Measurements from ENCODE around the gene CRTC3. TPM values are rescaled to one million over a fixed set of nuclear protein-coding genes. Genes with fewer than 3 reads are reported as not detected.

The CRTC3 gene
- polyA plus RNA-seq, 1 donor, result 30.5 TPM

GRCh38 chr15:90592131-90592881 is 62.6 kb downstream of the CRTC3 start:
- no peak for DNase-seq

- no peak for DNase-seq
Measured at GRCh38 chr15:90593499-90594158, 63.9 kb downstream of the CRTC3 start.

DNA sequence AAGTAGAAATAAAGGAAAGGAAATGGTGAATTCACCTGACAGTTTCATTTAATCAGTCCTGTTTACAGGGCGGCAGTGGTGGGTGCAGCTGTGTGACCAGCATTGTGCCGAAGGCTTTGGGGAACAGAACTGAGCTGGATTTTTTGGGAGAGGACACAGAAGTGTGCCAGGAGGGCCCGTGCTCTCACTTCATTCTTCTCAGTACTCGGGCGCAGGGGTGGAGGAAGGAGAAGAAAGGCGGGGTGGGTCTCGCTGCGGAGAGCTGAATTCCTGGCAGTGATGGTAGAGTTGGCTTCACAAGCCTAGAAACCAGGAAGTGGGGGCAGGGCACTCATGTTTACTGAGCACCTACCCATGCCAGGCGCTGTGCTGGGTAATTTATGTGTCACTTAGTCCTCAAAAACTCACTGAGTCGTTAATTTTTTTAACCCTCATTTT is 64.6 kb downstream of the CRTC3 start:
- no peak for DNase-seq

GRCh38 chr15:90595763-90596155 is 66.0 kb downstream of the CRTC3 start:
- no peak for DNase-seq

- no peak for DNase-seq
Measured at GRCh38 chr15:90596943-90597342, 67.2 kb downstream of the CRTC3 start.

DNA sequence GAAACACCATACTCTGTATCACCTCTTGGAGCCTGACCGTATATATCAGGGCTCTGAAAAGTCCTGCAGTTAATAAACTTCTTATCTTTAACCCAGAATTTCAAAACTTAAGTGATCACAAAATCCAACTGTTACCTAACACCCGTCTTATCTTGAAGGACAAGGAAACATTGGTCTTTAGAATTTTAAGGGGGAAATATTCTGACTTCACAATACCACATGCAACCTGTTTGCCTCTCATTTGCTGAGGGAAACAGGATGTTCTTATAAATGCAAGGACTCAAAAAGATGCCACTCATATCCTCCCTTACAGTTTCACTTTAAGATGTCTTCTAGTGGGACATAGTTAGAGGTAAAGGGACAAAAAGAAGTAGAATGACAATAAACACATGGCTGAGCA is 67.9 kb downstream of the CRTC3 start:
- no peak for DNase-seq

- DNase-seq, result no peak
Measured at GRCh38 chr15:90598031-90598577, 68.4 kb downstream of the CRTC3 start.

- no peak for DNase-seq
Measured at GRCh38 chr15:90598679-90599078, 69.0 kb downstream of the CRTC3 start.

DNA sequence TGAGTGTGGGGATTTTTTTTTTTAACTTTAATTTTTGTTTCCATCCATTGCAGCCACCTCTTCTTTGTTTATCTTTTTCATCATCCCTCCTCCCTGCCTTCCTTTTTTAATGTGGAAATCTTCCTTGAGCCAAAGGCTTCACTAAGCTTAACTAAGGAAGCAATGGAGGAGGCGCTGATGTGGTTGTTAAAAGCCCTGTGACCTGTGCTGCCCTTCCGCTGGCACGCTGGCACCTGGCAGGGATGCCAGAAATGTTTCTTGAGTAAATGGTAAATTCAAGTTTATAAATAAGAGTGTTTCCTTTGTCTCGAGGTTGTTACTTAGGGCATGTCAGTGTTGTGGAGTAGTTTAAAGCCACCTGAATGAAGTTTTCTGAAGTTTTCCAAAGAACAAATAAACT is 69.4 kb downstream of the CRTC3 start:
- DNase-seq, result no peak

DNA sequence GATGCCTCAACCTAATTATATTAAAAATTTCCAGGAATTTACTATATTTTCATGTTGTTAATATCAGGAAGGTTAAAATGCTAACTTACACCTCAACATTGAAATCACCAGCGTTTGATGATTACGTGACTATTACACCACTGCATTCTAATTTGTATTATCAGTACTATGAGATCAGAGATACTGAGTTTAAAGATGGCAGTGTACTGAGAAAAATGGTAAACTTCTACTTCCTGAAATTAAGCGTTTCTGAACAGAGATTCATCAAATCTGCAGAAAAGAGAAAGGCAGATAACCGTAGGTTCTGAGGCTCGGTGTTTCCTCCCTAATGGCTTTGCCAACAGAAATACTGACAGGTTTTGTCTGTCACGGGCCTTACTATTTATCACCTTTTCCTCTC is 69.9 kb downstream of the CRTC3 start:
- no peak for DNase-seq

DNA sequence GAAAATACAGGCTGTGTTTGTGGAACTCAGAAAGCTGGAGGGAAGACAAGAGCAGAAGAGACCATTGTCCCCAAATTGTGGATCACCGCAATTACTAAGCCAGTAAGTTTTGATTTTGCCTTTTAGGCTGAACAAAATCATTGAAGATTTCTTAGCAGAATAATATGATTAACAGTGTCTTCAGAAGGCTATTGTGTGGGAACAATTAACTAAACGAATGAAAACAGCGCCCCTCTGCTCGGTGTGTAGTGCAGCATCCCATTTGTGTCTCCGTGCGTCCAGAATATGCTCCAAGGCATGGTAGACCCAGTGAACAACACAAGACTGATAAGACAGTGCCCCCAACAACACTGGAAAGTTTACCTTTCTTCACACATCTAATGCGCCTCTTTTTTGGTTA is 71.2 kb downstream of the CRTC3 start:
- DNase-seq, result no peak

- no peak for DNase-seq
Measured at GRCh38 chr15:90603893-90604292, 74.2 kb downstream of the CRTC3 start.

DNA sequence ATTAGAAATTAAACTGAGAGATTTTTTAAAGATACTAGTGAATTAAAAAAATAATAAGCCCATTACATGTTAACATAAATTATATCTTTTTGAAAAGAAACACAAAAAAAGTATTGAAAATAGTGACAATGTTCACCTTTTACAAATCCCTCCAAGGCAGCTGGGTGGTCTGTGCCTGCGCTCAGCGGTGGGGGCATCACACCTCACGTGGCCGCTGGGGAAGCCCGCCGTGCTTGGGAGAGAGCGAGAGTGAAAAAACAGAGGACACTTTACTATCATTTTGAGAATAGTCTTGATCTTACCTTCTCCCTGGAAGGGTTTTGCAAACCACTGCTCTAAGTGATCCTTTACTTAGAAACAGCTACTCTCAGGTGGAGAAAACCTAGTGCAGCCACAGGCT is 76.9 kb downstream of the CRTC3 start:
- DNase-seq, result no peak

DNA sequence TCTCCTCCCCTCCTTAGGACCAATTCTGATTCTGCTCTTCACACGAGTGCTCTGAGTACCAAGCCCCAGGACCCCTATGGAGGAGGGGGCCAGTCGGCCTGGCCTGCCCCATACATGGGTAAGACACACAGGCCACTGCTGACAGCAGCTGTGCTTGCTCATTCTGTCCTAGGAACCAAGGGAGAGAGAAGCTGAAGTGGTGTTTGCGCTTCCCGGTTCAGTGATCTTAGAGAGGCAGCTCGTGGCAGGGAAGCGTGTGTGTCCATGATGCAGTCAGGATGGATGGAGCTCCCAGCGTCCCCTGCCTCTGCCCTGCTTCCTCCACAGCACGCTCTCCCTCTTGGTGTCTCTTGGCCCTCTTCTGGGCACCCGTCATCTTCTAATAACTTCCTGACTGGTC is 77.6 kb downstream of the CRTC3 start:
- DNase-seq, result no peak

DNA sequence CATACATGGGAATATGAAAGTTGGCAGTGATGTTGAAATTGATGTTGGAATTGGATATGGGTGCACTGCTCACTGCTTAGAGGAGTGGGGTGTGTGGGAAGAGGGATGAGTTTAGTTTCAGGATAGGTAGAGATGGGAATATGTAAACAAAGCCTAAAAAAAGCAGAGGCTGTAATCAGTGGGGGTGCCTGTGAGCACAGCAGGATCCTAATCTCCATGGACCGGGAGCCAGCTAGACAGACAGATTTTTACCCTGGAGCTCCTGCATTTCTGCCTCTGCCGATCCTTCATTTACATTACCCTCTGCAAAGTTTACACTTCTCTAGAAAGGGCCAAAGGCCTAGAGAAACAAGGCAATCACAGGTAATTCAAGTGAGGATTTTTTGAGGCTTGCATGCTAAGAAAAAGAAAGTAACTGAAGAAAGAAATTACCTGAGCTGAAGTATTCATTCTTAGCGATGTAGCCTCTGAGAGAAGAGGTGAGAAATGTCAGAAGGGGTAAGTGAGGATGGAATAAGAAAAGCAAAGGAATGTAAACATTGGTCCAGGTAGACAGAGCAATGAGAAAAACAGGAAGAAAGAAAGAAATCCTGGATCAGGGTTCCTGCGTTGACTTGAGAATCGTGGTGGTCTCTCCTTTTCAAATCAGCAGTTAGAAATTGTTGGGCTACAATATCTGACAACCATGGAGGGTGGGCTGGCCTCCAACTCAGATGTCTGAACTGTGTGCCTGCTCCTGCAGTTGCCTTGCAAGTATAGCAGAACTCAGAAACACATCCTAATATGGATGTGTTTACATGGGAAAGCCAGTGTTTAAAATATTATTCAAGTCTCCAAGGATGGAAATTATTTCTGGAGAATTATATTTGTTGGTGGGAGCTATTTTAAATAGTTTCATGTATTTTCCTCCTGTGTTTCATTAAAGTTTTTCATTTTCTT is 79.8 kb downstream of the CRTC3 start:
- no peak for DNase-seq

GRCh38 chr15:90610190-90610589 is 80.5 kb downstream of the CRTC3 start:
- no peak for DNase-seq

DNA sequence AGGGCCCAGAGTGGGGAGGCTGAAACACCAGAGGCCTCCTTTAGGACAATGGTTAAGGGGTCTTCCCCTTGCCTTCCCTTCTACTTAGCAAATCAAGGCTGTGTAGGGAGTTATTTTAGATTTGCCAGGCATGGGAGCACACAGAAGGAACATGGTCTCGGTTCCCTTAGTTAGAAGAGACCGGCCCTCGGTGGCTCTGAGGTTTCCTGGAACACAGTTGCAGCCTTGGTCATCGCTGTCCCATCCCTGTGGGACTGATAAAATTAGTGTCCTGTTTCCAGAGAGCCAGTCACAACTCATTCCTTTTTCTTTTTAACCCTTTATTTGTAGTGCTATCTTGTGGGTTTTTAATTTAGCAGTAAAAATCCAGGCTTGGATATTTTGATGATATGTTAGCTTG is 81.4 kb downstream of the CRTC3 start:
- DNase-seq, result no peak

GRCh38 chr15:90617171-90617570 is 87.4 kb downstream of the CRTC3 start:
- DNase-seq, result no peak

- DNase-seq, result no peak
Measured at GRCh38 chr15:90617668-90618097, 88.0 kb downstream of the CRTC3 start.

- DNase-seq, result no peak
Measured at GRCh38 chr15:90618330-90619125, 88.8 kb downstream of the CRTC3 start.

GRCh38 chr15:90619468-90619867 is 89.7 kb downstream of the CRTC3 start:
- DNase-seq, result no peak

DNA sequence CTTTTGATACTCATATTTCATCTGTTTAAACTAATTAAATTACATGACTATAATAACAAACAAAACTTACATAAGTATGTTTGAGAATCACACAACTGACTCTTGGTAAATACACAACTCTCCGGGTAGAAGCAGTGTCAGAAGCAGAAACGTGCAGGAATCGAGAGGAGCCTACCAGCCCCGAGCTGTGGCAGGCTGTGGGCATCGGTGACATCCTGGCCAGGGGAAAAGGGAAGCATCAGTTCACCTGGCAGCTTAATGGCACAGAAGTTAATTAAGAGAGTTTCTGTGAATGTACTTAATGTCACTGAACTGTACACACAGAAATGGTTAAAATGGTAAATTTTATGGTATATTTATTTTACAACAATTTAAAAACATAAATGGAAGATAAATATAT is 90.2 kb downstream of the CRTC3 start:
- DNase-seq, result no peak
